A673 (cell line): ENCODE data around the gene GRIP1. TPM values are rescaled to one million over a fixed set of nuclear protein-coding genes. Genes with fewer than 3 reads are reported as not detected.

Source experiments
- BruUV-seq: library from RNA; stranded (reverse); fragments of 400-500 nt; replicated peaks from 2 replicates; lab custom pipeline; 2021; lab: Mats Ljungman, UMichigan
- CTCF ChIA-PET: fragments of 300-600 bp; sonication (Branson Sonifier 250); formaldehyde crosslinking; loops from one replicate; lab custom pipeline; 2022; ENCODE audit warnings: antibody characterized with exemption; lab: Charles Lee
- POLR2A ChIA-PET: fragments of 300-600 bp; sonication (Branson Sonifier 250); formaldehyde crosslinking; loops from one replicate; lab custom pipeline; 2022; ENCODE audit warnings: antibody characterized with exemption; ENCODE audit not compliant: low non-redundant PET; lab: Charles Lee
- DNase-seq: peaks from one replicate; pipeline ENCODE4 v3.0.0-alpha.2; 2015; ENCODE audit warnings: low spot score
- H3K27ac ChIP-seq: fragments of 200-600 bp; sonication (generic); 2 replicates; pipeline ENCODE4 v1.5.1; 2016; ENCODE audit warnings: mixed run types, low read depth, mild to moderate bottlenecking, mixed read lengths, antibody characterized with exemption, low read length; ENCODE audit not compliant: poor library complexity, severe bottlenecking
- H3K27me3 ChIP-seq: fragments of 200-600 bp; sonication (generic); replicated peaks from 2 replicates; pipeline ENCODE4 v1.6.1; 2017; ENCODE audit warnings: mixed run types, low read depth, mild to moderate bottlenecking, mixed read lengths, antibody characterized with exemption, low read length; ENCODE audit not compliant: insufficient read depth, poor library complexity
- H3K36me3 ChIP-seq: fragments of 200-600 bp; sonication (generic); 2 replicates; pipeline ENCODE4 v1.6.1; 2016; ENCODE audit warnings: mixed run types, mild to moderate bottlenecking, mixed read lengths, antibody characterized with exemption, low read length; ENCODE audit not compliant: insufficient read depth, poor library complexity, severe bottlenecking
- H3K4me1 ChIP-seq: fragments of 200-600 bp; sonication (generic); 2 replicates; pipeline ENCODE4 v1.6.1; 2017; ENCODE audit warnings: mixed run types, mild to moderate bottlenecking, mixed read lengths, antibody characterized with exemption, low read length; ENCODE audit not compliant: insufficient read depth, poor library complexity, severe bottlenecking
- H3K4me3 ChIP-seq: fragments of 200-600 bp; sonication (generic); 2 replicates; pipeline ENCODE4 v1.5.1; 2016; ENCODE audit warnings: low read depth, mixed run types, mild to moderate bottlenecking, mixed read lengths, low read length; ENCODE audit not compliant: poor library complexity, severe bottlenecking
- H3K9me3 ChIP-seq: fragments of 200-600 bp; sonication (generic); 2 replicates; pipeline ENCODE4 v1.6.1; 2016; ENCODE audit warnings: mixed run types, low read depth, mild to moderate bottlenecking, mixed read lengths, antibody characterized with exemption, low read length; ENCODE audit not compliant: poor library complexity, severe bottlenecking
- CTCF ChIP-seq: fragments of 300-800, 200-600 bp; sonication (generic); conservative IDR thresholded peaks from 2 replicates; pipeline ENCODE4 v1.5.1; 2017; ENCODE audit warnings: low read depth, mild to moderate bottlenecking, antibody characterized with exemption, low read length, moderate library complexity, mixed read lengths
- EZH2 ChIP-seq: fragments of 200-600 bp; sonication (generic); IDR thresholded peaks from 2 replicates; pipeline ENCODE4 v1.6.1; 2017; ENCODE audit warnings: borderline replicate concordance, low read depth, mild to moderate bottlenecking, mixed read lengths, antibody characterized with exemption, low read length; ENCODE audit not compliant: poor library complexity, severe bottlenecking
- intact Hi-C: fragments of 100-400 bp; cut with micrococcal nuclease; formaldehyde crosslinking; loops from one replicate; pipeline ENCODE4 v1.10.0; 2022; ENCODE audit not compliant: unreplicated experiment
- total RNA-seq: library from RNA; stranded (reverse); gene quantifications from 2 replicates; pipeline ENCODE4 v1.2.3, GENCODE V29; 2021

GRIP1 gene
- total RNA-seq, 1 experiment from 2014 or later = 3.6 TPM

- Histone ChIP-seq H3K27me3 (no peaks in the 10 kb centered on the region), H3K36me3 (no peaks in the 10 kb centered on the region), H3K4me3 (no peak overlapping the region), H3K27ac (no peak overlapping the region), H3K4me1 (no peaks in the 10 kb centered on the region), H3K9me3 (peaks cover 3% of the 10 kb centered on the region)
- intact Hi-C loops = no loop called here
- TF ChIP-seq EZH2 = no peak
- TF ChIP-seq CTCF = no peak
- POLR2A ChIA-PET = no interaction called here
- no peak for DNase-seq
- BruUV-seq = no TSS peak
- CTCF ChIA-PET = no interaction called here
These were observed 338.7 kb downstream of the GRIP1 start for GRCh38 chr12:66340131-66340530.

GRCh38 chr12:66337381-66338010, 341.4 kb downstream of the GRIP1 start:
- BruUV-seq = no TSS peak
- H3K4me3 ChIP-seq = no peak overlapping the region
- H3K4me1 ChIP-seq = no peaks in the 10 kb centered on the region
- no peaks in the 10 kb centered on the region for H3K36me3 ChIP-seq
- ChIA-PET POLR2A (no interaction called here), CTCF (no interaction called here)
- DNase-seq = no peak
- H3K9me3 ChIP-seq = peaks cover 3% of the 10 kb centered on the region
- no peak for TF ChIP-seq CTCF
- no peak for TF ChIP-seq EZH2
- intact Hi-C loops = no loop called here
- no peak overlapping the region for H3K27ac ChIP-seq
- no peaks in the 10 kb centered on the region for H3K27me3 ChIP-seq

- Histone ChIP-seq H3K9me3 (no peaks in the 10 kb centered on the region), H3K27ac (no peak overlapping the region), H3K27me3 (no peaks in the 10 kb centered on the region), H3K36me3 (no peaks in the 10 kb centered on the region), H3K4me1 (no peaks in the 10 kb centered on the region), H3K4me3 (no peak overlapping the region)
- intact Hi-C loops = no loop called here
- ChIA-PET CTCF (no interaction called here), POLR2A (no interaction called here)
- no peak for DNase-seq
- no peak for TF ChIP-seq EZH2
- TF ChIP-seq CTCF = no peak
- BruUV-seq = no TSS peak
These were observed 343.1 kb downstream of the GRIP1 start for GRCh38 chr12:66335746-66336145.
